ENCODE measurements around the gene COPB1. TPM values are rescaled to one million over a fixed set of nuclear protein-coding genes. Genes with fewer than 3 reads are reported as not detected.

The COPB1 gene
- 10 to 100 TPM; 30.7 to 91.9 (median 60.9) TPM for total RNA-seq

DNA sequence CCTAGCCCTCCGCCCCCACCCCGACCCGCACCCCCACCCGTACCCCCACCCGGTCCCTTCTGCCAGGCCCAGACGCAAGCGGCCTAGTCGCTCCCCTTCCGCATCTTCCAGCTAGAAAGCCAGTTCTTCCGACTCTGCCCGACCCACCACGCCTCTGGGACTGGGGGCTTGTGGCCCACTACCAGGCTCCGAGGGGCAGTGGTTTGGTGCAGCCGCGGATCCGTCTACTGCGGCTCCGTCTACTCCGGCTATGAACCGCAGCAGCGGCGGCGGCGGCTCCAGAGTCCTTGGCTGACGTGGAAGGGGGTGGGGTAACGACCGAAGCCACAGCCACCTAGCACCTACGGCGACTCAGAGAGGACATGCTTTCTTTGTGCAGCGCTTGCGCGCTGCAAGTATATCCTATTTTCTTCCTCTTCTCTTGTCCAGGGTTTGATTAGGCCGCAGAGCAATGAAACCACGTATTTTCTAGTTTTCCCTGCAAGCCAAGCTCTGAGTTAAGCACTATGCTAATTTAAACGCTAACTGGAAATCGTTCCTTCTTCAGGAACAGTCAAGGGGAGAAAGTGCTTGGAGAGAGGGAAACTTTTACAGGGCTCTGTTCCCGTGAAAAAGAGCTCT lies at the start of gene COPB1:
Gene COPB1, minus strand, starts transcription at position 252 of the 621 bp plus-strand sequence. CDS start 883 bp downstream, outside the sequence.
- DNase-seq, result peak; percentile 95
- Histone ChIP-seq H3K4me1 (peaks cover 0 to 31% (median 6%) of the 10 kb centered on the region in 4 donors), H3K27me3 (no peaks in the 10 kb centered on the region), H3K4me3 (peak within 1 kb of the TSS; percentile 71 to 96 (median 85)), H3K27ac (peak within 1 kb of the TSS; percentile 88 to 96 (median 92)), H3K36me3 (peaks cover 0 to 33% (median 11%) of the 10 kb centered on the region in 4 donors), H3K9me3 (no peaks in the 10 kb centered on the region)
- intact Hi-C loops (cut with DNase I; ENCODE audit: low total_unique reads), result no loop called here
- TF ChIP-seq POLR2A (IDR thresholded peaks at IDR 0.05) (peak; percentile 96), POLR2AphosphoS5 (IDR thresholded peaks at IDR 0.05) (peak; percentile 93 to 97 (median 96)), EP300 (IDR thresholded peaks at IDR 0.05; ENCODE audit: low read depth) (no peak), CTCF (IDR thresholded peaks at IDR 0.05) (no peak)
- 1 to 5% methylated on average over 4 to 30 of the region's 37 CpGs for WGBS, 2 donors (ENCODE audit: low coverage in 1 of 2)
- in situ Hi-C loops (cut with MboI; ENCODE audit: low pct_ligation_motif_present in 1 of 4, low pct_unique_long_range_greater_than_20kb in 1 of 4, low sequenced_read_pairs in 3 of 4), result loop anchor here in 1 of 4 donors (25.0 kb wide), 1 partner anchor 388 kb away; the partner anchor contains the start of gene CYP2R1

DNA sequence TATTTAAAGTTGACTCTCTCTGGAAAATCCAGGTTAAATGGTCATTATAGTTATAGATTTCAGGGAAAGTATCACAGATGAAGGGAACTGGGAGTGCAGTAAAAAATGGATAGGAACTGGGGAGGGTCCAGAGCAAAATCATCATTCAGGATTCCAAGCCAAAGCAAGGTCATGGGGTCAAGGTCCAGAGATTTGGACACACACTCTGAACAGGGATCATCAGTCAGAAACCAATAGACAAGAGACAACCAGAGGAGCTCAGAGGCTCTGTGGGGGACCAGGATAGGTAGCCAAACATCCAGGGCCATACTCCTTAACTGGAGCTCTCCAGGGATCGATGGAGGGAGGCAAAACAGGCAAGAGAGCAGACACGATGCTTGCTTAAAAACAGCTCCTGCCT lies 47.8 kb upstream of the COPB1 start:
- H3K27me3 ChIP-seq, result no peaks in the 10 kb centered on the region
- no peak overlapping the region for H3K27ac ChIP-seq
- H3K4me1 ChIP-seq, result peaks cover 0 to 30% (median 17%) of the 10 kb centered on the region in 4 donors
- WGBS, 2 donors (ENCODE audit: low coverage in 1 of 2), result 81% methylated on average over 2 of the region's 2 CpGs; no CpG with 5 or more reads in 1 of the 2 donors
- in situ Hi-C loops (cut with MboI; ENCODE audit: low pct_ligation_motif_present in 1 of 4, low pct_unique_long_range_greater_than_20kb in 1 of 4, low sequenced_read_pairs in 3 of 4) (loop anchor here in 1 of 4 donors (25.0 kb wide), 1 partner anchor 90 kb away; the partner anchor contains the start of gene PDE3B), intact Hi-C loops (cut with DNase I; ENCODE audit: low total_unique reads) (loop anchor here (5.0 kb wide), 1 partner anchor 95 kb away; the partner anchor contains the start of gene PDE3B)
- TF ChIP-seq CTCF (IDR thresholded peaks at IDR 0.05) (no peak), EP300 (IDR thresholded peaks at IDR 0.05; ENCODE audit: low read depth) (no peak), POLR2A (IDR thresholded peaks at IDR 0.05) (no peak), POLR2AphosphoS5 (IDR thresholded peaks at IDR 0.05) (no peak)
- no peaks in the 10 kb centered on the region for H3K9me3 ChIP-seq
- DNase-seq, result no peak
- no peak overlapping the region for H3K4me3 ChIP-seq
- no peaks in the 10 kb centered on the region for H3K36me3 ChIP-seq

DNA sequence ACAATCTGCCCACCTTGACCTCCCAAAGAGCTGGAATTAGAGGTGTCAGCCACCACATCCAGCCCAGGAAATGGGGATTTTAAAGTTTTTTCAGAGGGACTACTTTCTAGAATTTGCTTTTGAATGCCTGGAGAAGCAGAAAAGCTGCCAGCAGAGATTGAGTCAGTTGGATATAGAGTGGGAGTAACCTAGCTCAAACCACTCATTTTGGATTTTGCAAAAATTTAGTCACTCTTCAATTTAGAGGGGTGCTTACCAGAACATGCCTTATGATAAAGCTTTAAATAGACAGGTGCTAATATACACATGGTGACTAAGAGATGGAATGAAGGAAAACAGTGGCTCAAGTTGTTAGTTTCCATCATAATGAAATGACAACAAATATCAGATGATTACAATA lies 47.1 kb upstream of the COPB1 start:
- TF ChIP-seq EP300 (IDR thresholded peaks at IDR 0.05; ENCODE audit: low read depth) (no peak), POLR2A (IDR thresholded peaks at IDR 0.05) (no peak), CTCF (IDR thresholded peaks at IDR 0.05) (no peak), POLR2AphosphoS5 (IDR thresholded peaks at IDR 0.05) (no peak)
- in situ Hi-C loops (cut with MboI; ENCODE audit: low pct_ligation_motif_present in 1 of 4, low pct_unique_long_range_greater_than_20kb in 1 of 4, low sequenced_read_pairs in 3 of 4) (loop anchor here in 1 of 4 donors (25.0 kb wide), 1 partner anchor 91 kb away; the partner anchor contains the start of gene PDE3B), intact Hi-C loops (cut with DNase I; ENCODE audit: low total_unique reads) (loop anchor here (5.0 kb wide), 1 partner anchor 96 kb away; the partner anchor contains the start of gene PDE3B)
- peaks cover 0 to 37% (median 23%) of the 10 kb centered on the region in 4 donors for H3K4me1 ChIP-seq
- H3K36me3 ChIP-seq, result no peaks in the 10 kb centered on the region
- H3K27ac ChIP-seq, result no peak overlapping the region
- H3K4me3 ChIP-seq, result no peak overlapping the region
- H3K9me3 ChIP-seq, result no peaks in the 10 kb centered on the region
- H3K27me3 ChIP-seq, result no peaks in the 10 kb centered on the region
- DNase-seq, result no peak

DNA sequence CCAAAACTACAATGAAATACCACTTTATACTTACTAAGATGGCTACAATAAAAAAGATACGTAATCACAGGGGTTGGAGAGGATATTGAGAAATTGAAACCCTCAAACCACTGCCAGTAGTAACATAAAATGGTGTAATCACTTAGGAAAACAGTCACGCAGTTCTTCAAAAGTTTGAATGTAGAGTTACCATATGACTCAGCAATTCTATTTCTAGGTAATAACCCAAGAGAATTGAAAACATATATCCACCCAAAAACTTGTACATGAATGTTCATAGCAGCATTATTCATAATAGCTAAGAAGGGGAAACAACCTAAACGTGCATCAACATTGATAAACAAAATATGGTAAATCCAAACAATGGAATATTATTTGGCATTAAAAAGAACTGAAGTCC lies 45.0 kb upstream of the COPB1 start:
- TF ChIP-seq CTCF (IDR thresholded peaks at IDR 0.05), result no peak
- no peak for TF ChIP-seq POLR2AphosphoS5 (IDR thresholded peaks at IDR 0.05)
- no peak for TF ChIP-seq EP300 (IDR thresholded peaks at IDR 0.05; ENCODE audit: low read depth)
- TF ChIP-seq POLR2A (IDR thresholded peaks at IDR 0.05), result no peak
- Histone ChIP-seq H3K36me3 (no peaks in the 10 kb centered on the region), H3K27me3 (no peaks in the 10 kb centered on the region), H3K27ac (peak overlapping the region in 3 of 4 donors; percentile 4 to 32 (median 16)), H3K4me1 (peaks cover 0 to 56% (median 23%) of the 10 kb centered on the region in 4 donors), H3K4me3 (no peak overlapping the region), H3K9me3 (no peaks in the 10 kb centered on the region)
- in situ Hi-C loops (cut with MboI; ENCODE audit: low pct_ligation_motif_present in 1 of 4, low pct_unique_long_range_greater_than_20kb in 1 of 4, low sequenced_read_pairs in 3 of 4) (loop anchor here in 1 of 4 donors (25.0 kb wide), 1 partner anchor 93 kb away; the partner anchor contains the start of gene PDE3B), intact Hi-C loops (cut with DNase I; ENCODE audit: low total_unique reads) (loop anchor here (5.0 kb wide), 1 partner anchor 98 kb away; the partner anchor contains the start of gene PDE3B)
- DNase-seq, result no peak
- 24 to 47% methylated on average over 3 of the region's 3 CpGs for WGBS, 2 donors (ENCODE audit: low coverage in 1 of 2)

Data from transverse colon (tissue), 4 donors.